HepG2 (cell line): Measurements from ENCODE around the gene AGPAT2. TPM values are rescaled to one million over a fixed set of nuclear protein-coding genes. Genes with fewer than 3 reads are reported as not detected.
A peak's percentile ranks its signal among the peaks of the same experiment; 100 is the strongest.

ENCODE experiments used
- BRCA1 ChIP-seq: sonication (generic); formaldehyde crosslinking; IDR thresholded peaks from 2 replicates; pipeline ENCODE4 v1.4.0; 2020; ENCODE audit warnings: missing genetic modification reagents
- CBX1 ChIP-seq: IDR thresholded peaks from one replicate; pipeline ENCODE4 v1.6.1; 2016; ENCODE audit warnings: antibody characterized with exemption, low read depth
- NCOA2 ChIP-seq: sonication (generic); formaldehyde crosslinking; IDR thresholded peaks from 2 replicates; pipeline ENCODE4 v1.8.0; 2022; ENCODE audit warnings: inconsistent platforms
- PPARG ChIP-seq: conservative IDR thresholded peaks from 2 replicates; pipeline ENCODE4 v1.6.1; 2016; ENCODE audit warnings: missing biosample characterization, missing genetic modification reagents
- SAFB2 ChIP-seq: sonication (generic); formaldehyde crosslinking; IDR thresholded peaks from 2 replicates; pipeline ENCODE4 v1.5.1; 2020; ENCODE audit warnings: missing genetic modification reagents, low read depth, mild to moderate bottlenecking, borderline replicate concordance
- SRY ChIP-seq: sonication (generic); formaldehyde crosslinking; IDR thresholded peaks from 2 replicates; pipeline ENCODE4 v1.8.0; 2022; ENCODE audit warnings: mild to moderate bottlenecking, missing genetic modification reagents
- TBX3 ChIP-seq: fragments of 450-650 bp; IDR thresholded peaks from 2 replicates; pipeline ENCODE4 v1.6.1; 2017; ENCODE audit warnings: antibody characterized with exemption, mild to moderate bottlenecking, inconsistent platforms, borderline replicate concordance
- ZNF17 ChIP-seq: sonication (generic); formaldehyde crosslinking; IDR thresholded peaks from 2 replicates; pipeline ENCODE4 v1.5.0; 2020; ENCODE audit warnings: mild to moderate bottlenecking, missing genetic modification reagents
- ZNF337 ChIP-seq: sonication (generic); formaldehyde crosslinking; IDR thresholded peaks from 2 replicates; pipeline ENCODE4 v1.5.1; 2020; ENCODE audit warnings: missing genetic modification reagents, low read depth, mild to moderate bottlenecking, borderline replicate concordance
- polyA plus RNA-seq, 8 experiments: library from polyadenylated mRNA; depleted of rRNA in 3 of 8; stranded (reverse) in 7 of 8; unstranded in 1 of 8; fragments of >200 nt; fragmentation: Illumina TruSeq in 4 of 8; extraction: Trizol in 4 of 8; gene quantifications; 2 replicates each; pipeline versions ENCODE4 v1.2.1 to v1.2.3, GENCODE V29; 2011 to 2016; ENCODE audit warnings: low read depth in 4 of 8, missing spikeins in 1 of 8, mixed read lengths in 1 of 8; ENCODE audit not compliant: insufficient read depth in 1 of 8
- total RNA-seq, 5 experiments: library from RNA; depleted of rRNA; stranded (reverse); fragments of >200 nt; fragmentation: Illumina TruSeq; extraction: Trizol; gene quantifications; 2 replicates each; pipeline ENCODE4 v1.2.3, GENCODE V29; 2016; ENCODE audit warnings: low read depth in 1 of 5
- TF ChIP-seq, protein P1 (sequence below): sonication (generic); formaldehyde crosslinking; IDR thresholded peaks from 2 replicates; pipeline ENCODE4 v1.8.1; 2023; ENCODE audit warnings: mild to moderate bottlenecking, inconsistent platforms, moderate library complexity, missing genetic modification reagents, borderline replicate concordance
- TF ChIP-seq, protein P2 (sequence below): sonication (generic); formaldehyde crosslinking; IDR thresholded peaks from 2 replicates; pipeline ENCODE4 v1.5.0; 2020; ENCODE audit warnings: missing genetic modification reagents
- TF ChIP-seq, protein P3 (sequence below): sonication (generic); formaldehyde crosslinking; IDR thresholded peaks from 2 replicates; pipeline ENCODE4 v1.8.1; 2022; ENCODE audit warnings: mild to moderate bottlenecking, missing genetic modification reagents
- TF ChIP-seq, protein P4 (sequence below), 2 experiments: sonication (generic) in 1 of 2; formaldehyde crosslinking in 1 of 2; IDR thresholded peaks; 2 replicates each; pipeline versions ENCODE4 v1.6.1 to v1.9.0; 2014 to 2022; ENCODE audit warnings: antibody characterized with exemption in 1 of 2, borderline replicate concordance in 1 of 2, inconsistent platforms in 1 of 2, low read depth in 1 of 2, missing genetic modification reagents in 1 of 2
- TF ChIP-seq, protein P5 (sequence below), 2 experiments: sonication (generic) in 1 of 2; formaldehyde crosslinking in 1 of 2; IDR thresholded peaks; 2 replicates each; pipeline versions ENCODE4 v1.5.1 to v1.6.1; 2011 to 2020; ENCODE audit warnings: borderline replicate concordance in 1 of 2, low read depth in 1 of 2, low read length in 1 of 2, mild to moderate bottlenecking in 1 of 2, missing genetic modification reagents in 1 of 2, moderate library complexity in 1 of 2
- TF ChIP-seq, protein P6 (sequence below): sonication (generic); formaldehyde crosslinking; IDR thresholded peaks from 2 replicates; pipeline ENCODE4 v1.4.0; 2020; ENCODE audit warnings: missing genetic modification reagents, borderline replicate concordance

Gene AGPAT2
- total and polyA plus RNA-seq, 2 of the 13 experiments (the other 11 are each of a cell fraction or from before 2014, with no cell fraction given), result 3.9 to 25.8 TPM

DNA sequence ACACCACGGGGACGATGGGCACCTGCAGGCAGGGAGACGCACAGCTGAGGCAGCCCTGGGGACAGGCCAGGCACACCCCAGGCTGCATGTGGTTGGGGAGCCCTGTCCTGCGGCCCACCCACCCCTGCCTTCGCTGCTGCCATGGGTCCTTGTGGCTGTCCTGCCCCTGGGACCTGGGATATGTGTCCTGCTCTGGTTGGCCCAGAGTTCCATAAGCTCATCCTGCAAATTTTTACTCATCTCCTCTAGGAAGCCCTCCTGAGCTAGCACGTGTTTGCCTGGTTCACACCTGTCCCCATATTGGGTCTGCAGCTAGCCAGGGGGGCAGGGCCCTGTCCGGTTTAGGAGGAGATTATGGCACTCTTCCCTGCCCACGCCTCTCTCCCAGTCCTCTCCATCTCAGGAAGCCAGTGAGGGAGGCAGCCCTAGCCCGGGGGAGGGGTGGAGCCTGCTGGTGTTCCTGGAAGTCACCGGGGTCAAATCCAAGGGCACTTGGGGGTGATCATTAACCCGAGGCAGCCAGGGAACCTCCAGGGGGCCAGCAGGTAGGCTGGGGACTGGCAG, 12.4 kb downstream of the AGPAT2 start (continued):
- TF ChIP-seq, protein P1, sequence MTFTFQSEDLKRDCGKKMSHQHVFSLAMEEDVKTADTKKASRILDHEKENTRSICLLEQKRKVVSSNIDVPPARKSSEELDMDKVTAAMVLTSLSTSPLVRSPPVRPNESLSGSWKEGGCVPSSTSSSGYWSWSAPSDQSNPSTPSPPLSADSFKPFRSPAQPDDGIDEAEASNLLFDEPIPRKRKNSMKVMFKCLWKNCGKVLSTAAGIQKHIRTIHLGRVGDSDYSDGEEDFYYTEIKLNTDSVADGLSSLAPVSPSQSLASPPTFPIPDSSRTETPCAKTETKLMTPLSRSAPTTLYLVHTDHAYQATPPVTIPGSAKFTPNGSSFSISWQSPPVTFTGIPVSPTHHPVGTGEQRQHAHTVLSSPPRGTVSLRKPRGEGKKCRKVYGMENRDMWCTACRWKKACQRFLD (CRISPR knock-in tag), result no peak
- TF ChIP-seq BRCA1 (CRISPR knock-in tag), result no peak
- TF ChIP-seq, protein P2, sequence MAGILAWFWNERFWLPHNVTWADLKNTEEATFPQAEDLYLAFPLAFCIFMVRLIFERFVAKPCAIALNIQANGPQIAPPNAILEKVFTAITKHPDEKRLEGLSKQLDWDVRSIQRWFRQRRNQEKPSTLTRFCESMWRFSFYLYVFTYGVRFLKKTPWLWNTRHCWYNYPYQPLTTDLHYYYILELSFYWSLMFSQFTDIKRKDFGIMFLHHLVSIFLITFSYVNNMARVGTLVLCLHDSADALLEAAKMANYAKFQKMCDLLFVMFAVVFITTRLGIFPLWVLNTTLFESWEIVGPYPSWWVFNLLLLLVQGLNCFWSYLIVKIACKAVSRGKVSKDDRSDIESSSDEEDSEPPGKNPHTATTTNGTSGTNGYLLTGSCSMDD (CRISPR knock-in tag), result no peak
- TF ChIP-seq ZNF17, result no peak
- TF ChIP-seq PPARG (CRISPR knock-in tag), result 0 out of 2 replicates have a peak, but pooled peaks have one; percentile 58
- TF ChIP-seq, protein P3, sequence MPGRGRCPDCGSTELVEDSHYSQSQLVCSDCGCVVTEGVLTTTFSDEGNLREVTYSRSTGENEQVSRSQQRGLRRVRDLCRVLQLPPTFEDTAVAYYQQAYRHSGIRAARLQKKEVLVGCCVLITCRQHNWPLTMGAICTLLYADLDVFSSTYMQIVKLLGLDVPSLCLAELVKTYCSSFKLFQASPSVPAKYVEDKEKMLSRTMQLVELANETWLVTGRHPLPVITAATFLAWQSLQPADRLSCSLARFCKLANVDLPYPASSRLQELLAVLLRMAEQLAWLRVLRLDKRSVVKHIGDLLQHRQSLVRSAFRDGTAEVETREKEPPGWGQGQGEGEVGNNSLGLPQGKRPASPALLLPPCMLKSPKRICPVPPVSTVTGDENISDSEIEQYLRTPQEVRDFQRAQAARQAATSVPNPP (CRISPR knock-in tag), result no peak
- TF ChIP-seq SAFB2, result no peak
- TF ChIP-seq, protein P4, sequence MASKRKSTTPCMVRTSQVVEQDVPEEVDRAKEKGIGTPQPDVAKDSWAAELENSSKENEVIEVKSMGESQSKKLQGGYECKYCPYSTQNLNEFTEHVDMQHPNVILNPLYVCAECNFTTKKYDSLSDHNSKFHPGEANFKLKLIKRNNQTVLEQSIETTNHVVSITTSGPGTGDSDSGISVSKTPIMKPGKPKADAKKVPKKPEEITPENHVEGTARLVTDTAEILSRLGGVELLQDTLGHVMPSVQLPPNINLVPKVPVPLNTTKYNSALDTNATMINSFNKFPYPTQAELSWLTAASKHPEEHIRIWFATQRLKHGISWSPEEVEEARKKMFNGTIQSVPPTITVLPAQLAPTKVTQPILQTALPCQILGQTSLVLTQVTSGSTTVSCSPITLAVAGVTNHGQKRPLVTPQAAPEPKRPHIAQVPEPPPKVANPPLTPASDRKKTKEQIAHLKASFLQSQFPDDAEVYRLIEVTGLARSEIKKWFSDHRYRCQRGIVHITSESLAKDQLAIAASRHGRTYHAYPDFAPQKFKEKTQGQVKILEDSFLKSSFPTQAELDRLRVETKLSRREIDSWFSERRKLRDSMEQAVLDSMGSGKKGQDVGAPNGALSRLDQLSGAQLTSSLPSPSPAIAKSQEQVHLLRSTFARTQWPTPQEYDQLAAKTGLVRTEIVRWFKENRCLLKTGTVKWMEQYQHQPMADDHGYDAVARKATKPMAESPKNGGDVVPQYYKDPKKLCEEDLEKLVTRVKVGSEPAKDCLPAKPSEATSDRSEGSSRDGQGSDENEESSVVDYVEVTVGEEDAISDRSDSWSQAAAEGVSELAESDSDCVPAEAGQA (IDR thresholded peaks at IDR 0.05; ENCODE audit: low read depth), result no peak
- TF ChIP-seq, protein P4 (CRISPR knock-in tag; IDR thresholded peaks at IDR 0.05; ENCODE audit: borderline replicate concordance), result no peak
- no peak for TF ChIP-seq ZNF337 (CRISPR knock-in tag)
- TF ChIP-seq CBX1, result no peak
- TF ChIP-seq, protein P5, sequence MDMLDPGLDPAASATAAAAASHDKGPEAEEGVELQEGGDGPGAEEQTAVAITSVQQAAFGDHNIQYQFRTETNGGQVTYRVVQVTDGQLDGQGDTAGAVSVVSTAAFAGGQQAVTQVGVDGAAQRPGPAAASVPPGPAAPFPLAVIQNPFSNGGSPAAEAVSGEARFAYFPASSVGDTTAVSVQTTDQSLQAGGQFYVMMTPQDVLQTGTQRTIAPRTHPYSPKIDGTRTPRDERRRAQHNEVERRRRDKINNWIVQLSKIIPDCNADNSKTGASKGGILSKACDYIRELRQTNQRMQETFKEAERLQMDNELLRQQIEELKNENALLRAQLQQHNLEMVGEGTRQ (IDR thresholded peaks at IDR 0.05; ENCODE audit: low read depth, low read length), result no peak
- TF ChIP-seq, protein P5 (CRISPR knock-in tag; IDR thresholded peaks at IDR 0.05; ENCODE audit: borderline replicate concordance), result no peak
- TF ChIP-seq SRY (CRISPR knock-in tag), result no peak
- TF ChIP-seq NCOA2 (CRISPR knock-in tag), result peak; percentile 71
- TF ChIP-seq, protein P6, sequence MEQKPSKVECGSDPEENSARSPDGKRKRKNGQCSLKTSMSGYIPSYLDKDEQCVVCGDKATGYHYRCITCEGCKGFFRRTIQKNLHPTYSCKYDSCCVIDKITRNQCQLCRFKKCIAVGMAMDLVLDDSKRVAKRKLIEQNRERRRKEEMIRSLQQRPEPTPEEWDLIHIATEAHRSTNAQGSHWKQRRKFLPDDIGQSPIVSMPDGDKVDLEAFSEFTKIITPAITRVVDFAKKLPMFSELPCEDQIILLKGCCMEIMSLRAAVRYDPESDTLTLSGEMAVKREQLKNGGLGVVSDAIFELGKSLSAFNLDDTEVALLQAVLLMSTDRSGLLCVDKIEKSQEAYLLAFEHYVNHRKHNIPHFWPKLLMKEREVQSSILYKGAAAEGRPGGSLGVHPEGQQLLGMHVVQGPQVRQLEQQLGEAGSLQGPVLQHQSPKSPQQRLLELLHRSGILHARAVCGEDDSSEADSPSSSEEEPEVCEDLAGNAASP (CRISPR knock-in tag), result peak; percentile 80; the same call in 1 of the 2 replicates
- TF ChIP-seq TBX3, result no peak
